ENCODE data around the gene SRSF8.
A peak's percentile ranks its signal among the peaks of the same experiment; 100 is the strongest.

DNA sequence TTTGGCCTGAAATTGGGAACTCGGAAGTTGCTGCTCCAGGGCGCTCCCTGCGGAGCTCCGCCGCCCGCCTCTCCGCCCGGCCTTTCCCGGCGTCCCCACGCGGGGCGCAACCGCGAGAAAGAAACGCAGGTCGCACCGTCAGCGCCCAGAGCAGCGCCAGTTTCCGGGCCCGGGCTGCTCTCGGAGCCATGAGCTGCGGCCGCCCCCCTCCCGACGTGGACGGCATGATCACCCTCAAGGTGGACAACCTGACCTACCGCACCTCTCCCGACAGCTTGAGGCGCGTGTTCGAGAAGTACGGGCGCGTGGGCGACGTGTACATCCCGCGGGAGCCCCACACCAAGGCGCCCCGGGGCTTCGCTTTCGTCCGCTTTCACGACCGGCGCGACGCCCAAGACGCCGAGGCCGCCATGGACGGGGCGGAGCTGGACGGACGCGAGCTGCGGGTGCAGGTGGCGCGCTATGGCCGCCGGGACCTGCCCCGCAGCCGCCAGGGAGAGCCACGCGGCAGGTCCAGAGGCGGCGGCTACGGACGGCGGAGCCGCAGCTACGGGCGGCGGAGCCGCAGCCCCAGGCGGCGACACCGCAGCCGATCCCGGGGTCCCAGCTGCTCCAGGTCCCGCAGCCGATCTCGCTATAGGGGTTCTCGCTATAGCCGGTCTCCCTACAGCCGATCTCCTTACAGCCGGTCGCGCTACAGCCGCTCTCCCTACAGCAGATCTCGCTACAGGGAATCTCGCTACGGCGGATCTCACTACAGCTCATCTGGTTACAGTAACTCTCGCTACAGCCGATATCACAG lies 521 bp downstream of the SRSF8 start:
- TF ChIP-seq, protein P1, sequence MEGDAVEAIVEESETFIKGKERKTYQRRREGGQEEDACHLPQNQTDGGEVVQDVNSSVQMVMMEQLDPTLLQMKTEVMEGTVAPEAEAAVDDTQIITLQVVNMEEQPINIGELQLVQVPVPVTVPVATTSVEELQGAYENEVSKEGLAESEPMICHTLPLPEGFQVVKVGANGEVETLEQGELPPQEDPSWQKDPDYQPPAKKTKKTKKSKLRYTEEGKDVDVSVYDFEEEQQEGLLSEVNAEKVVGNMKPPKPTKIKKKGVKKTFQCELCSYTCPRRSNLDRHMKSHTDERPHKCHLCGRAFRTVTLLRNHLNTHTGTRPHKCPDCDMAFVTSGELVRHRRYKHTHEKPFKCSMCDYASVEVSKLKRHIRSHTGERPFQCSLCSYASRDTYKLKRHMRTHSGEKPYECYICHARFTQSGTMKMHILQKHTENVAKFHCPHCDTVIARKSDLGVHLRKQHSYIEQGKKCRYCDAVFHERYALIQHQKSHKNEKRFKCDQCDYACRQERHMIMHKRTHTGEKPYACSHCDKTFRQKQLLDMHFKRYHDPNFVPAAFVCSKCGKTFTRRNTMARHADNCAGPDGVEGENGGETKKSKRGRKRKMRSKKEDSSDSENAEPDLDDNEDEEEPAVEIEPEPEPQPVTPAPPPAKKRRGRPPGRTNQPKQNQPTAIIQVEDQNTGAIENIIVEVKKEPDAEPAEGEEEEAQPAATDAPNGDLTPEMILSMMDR (IDR thresholded peaks at IDR 0.05), result peak in 5 of 6 experiments; percentile 6 to 76 (median 56)
- peak in 2 of 4 donors; percentile 65 to 74 for TF ChIP-seq POLR2A (IDR thresholded peaks at IDR 0.05)
